Right cardiac atrium (tissue), 5 donors: Measurements from ENCODE around the gene CCL1. TPM values are rescaled to one million over a fixed set of nuclear protein-coding genes. Genes with fewer than 3 reads are reported as not detected.
A peak's percentile ranks its signal among the peaks of the same experiment; 100 is the strongest.

Experiments used
- ATAC-seq, 2 donors: fragments of 200-7000 bp; cut with Tn5 transposase; one replicate each; pipeline versions ENCODE4 v1.8.0 to v1.9.1; 2020; ENCODE audit warnings: moderate library complexity in 2 of 2, mild to moderate bottlenecking in 1 of 2
- DNase-seq, 3 donors: peaks; one replicate each; pipeline ENCODE4 v3.0.0-alpha.2; 2020
- H3K27ac ChIP-seq: one replicate; pipeline ENCODE4 v1.5.1; 2013; ENCODE audit warnings: mild to moderate bottlenecking, low read length, control low read depth, moderate library complexity
- H3K27me3 ChIP-seq: one replicate; pipeline ENCODE4 v1.6.1; 2013; ENCODE audit not compliant: control insufficient read depth, insufficient read depth
- H3K4me1 ChIP-seq: one replicate; pipeline ENCODE4 v1.6.1; 2013; ENCODE audit warnings: low read length; ENCODE audit not compliant: control insufficient read depth, insufficient read depth
- H3K4me3 ChIP-seq: one replicate; pipeline ENCODE4 v1.5.1; 2013; ENCODE audit warnings: low read length, control low read depth
- H3K9me3 ChIP-seq: one replicate; pipeline ENCODE4 v1.6.1; 2013; ENCODE audit warnings: low read length; ENCODE audit not compliant: control insufficient read depth
- WGBS: extraction: QIAGEN DNeasy Blood & Tissue Kit; methylation state at CpG from one replicate; pipeline ENCODE4 v1.1.7; 2013; 5-methylcytosine and 5-hydroxymethylcytosine counted together
- intact Hi-C, 4 donors: fragments of 100-400 bp; cut with DNase I; formaldehyde crosslinking; loops; one replicate each; pipeline versions ENCODE4 v1.11.0 to v1.14.0; 2022 to 2023
- polyA plus RNA-seq: library from polyadenylated mRNA; stranded (reverse); fragments of 200-250 nt; gene quantifications from one replicate; pipeline ENCODE4 v1.2.3, GENCODE V29; 2013
- total RNA-seq, 4 donors: library from RNA; stranded (reverse); fragmentation: NEBNext Ultra II Directional; extraction: Animal tissue kit (Norgen Biotek cat#: 25700); gene quantifications; one replicate each; pipeline ENCODE4 v1.2.1, GENCODE V29; 2021
- donor health status: healthy with polysubstance abuse.
- donor health status: DM: no; HTN: yes; CAD: no.
- donor health status: DM: no; HTN: no; CAD: no.
- donor health status: DM: no; HTN: yes; CAD: no; lungs with severe emphysema.
- donor health status: DM: yes; HTN: yes; CAD: no.

CCL1 gene
- total and polyA plus RNA-seq, 5 donors = not detected

DNA sequence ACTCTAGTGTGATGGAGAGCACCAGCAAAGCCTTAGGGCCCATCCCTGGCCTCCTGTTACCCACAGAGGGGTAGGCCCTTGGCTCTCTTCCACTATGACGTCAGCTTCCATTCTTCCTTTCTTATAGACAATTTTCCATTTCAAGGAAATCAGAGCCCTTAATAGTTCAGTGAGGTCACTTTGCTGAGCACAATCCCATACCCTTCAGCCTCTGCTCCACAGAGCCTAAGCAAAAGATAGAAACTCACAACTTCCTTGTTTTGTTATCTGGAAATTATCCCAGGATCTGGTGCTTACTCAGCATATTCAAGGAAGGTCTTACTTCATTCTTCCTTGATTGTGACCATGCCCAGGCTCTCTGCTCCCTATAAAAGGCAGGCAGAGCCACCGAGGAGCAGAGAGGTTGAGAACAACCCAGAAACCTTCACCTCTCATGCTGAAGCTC lies 44.0 kb downstream of the CCL1 start, which contains the start of gene CCL8:
Gene CCL8, plus strand, starts transcription at position 397 of the 445 bp plus-strand sequence. CDS start 67 bp downstream, outside the sequence.
- no peaks in the 10 kb centered on the region for H3K27me3 ChIP-seq
- H3K4me1 ChIP-seq = peaks cover 6% of the 10 kb centered on the region
- intact Hi-C loops = no loop called here
- H3K27ac ChIP-seq = peak within 1 kb of the TSS; percentile 41
- peak in 1 of 2 donors; percentile 49 for ATAC-seq
- 37% methylated on average over 2 of the region's 2 CpGs for WGBS
- no peaks in the 10 kb centered on the region for H3K9me3 ChIP-seq
- no peak within 1 kb of the TSS for H3K4me3 ChIP-seq
- DNase-seq = no peak

DNA sequence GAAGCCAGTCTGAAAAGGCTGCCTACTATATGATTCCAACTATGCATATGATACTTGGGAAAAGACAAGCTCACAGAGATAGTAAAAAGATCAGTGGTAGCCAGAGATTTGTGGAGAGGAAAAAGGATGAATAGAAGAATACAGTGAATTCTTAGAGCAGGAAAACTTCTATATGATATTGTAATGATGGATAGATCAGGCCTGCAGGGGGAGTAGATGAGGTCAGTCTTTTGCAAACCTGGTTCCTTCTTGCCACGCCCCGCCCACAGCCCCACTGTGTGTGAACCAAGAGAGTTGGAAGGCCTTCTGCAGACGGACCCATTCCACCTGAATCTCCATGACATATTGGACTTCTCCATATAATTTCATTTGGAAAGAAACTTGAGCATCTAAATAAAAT lies 44.6 kb downstream of the CCL1 start:
- ATAC-seq = no peak
- Histone ChIP-seq H3K27me3 (no peaks in the 10 kb centered on the region), H3K9me3 (no peaks in the 10 kb centered on the region), H3K4me1 (peaks cover 6% of the 10 kb centered on the region), H3K4me3 (no peak overlapping the region), H3K27ac (no peak overlapping the region)
- WGBS = 83% methylated on average over 3 of the region's 3 CpGs
- peak; percentile 25 to 58 (median 54) for DNase-seq
- intact Hi-C loops = no loop called here

DNA sequence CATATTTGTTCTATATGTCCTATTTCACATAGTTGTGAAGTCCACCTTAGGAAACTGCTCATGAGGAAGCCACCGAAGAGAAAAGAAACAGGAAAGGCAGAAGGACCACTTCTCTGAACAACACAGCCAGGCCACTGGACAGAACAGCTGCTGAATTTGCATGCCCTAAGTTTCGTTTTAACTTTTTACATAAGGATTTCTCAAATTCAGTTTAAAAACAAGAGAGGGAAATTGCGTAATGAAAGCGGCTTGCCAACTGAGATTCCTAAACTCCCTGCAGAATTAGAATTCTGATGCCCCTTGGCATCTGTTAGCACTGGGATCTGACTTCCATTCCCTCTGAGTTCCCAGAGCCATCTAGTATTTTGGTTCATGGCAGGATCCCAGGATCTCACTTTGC lies 48.8 kb downstream of the CCL1 start:
- H3K4me1 ChIP-seq = peaks cover under 1% of the 10 kb centered on the region
- 33% methylated on average over 4 of the region's 4 CpGs for WGBS
- intact Hi-C loops = no loop called here
- ATAC-seq (peak; percentile 73 to 84), DNase-seq (peak in 1 of 3 donors; percentile 67)
- H3K27ac ChIP-seq = peak overlapping the region; percentile 66
- H3K27me3 ChIP-seq = no peaks in the 10 kb centered on the region
- no peak overlapping the region for H3K4me3 ChIP-seq
- no peaks in the 10 kb centered on the region for H3K9me3 ChIP-seq

DNA sequence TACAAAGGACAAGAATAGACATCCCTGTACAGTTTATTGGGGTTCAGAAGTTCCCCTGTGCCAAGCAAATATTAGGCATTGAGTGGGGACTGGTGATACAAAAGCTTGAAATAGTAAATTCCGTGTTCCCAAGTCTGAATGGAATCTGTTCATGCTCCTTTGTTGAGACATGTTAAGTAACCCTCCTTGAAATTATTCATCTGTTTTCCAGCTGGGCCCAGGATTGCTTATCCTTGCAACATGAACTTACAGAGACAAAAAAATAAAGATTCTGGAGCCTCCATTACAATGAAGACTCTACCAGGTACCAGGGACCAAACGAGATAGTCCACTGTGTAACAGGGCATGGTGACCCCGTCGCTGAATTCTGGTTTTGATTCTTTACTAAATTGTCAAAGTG lies 49.9 kb downstream of the CCL1 start:
- Histone ChIP-seq H3K4me3 (no peak overlapping the region), H3K27me3 (no peaks in the 10 kb centered on the region), H3K27ac (no peak overlapping the region), H3K4me1 (no peaks in the 10 kb centered on the region), H3K9me3 (no peaks in the 10 kb centered on the region)
- DNase-seq = no peak
- WGBS = 88% methylated on average over 4 of the region's 4 CpGs
- intact Hi-C loops = no loop called here
- peak in 1 of 2 donors; percentile 62 for ATAC-seq

DNA sequence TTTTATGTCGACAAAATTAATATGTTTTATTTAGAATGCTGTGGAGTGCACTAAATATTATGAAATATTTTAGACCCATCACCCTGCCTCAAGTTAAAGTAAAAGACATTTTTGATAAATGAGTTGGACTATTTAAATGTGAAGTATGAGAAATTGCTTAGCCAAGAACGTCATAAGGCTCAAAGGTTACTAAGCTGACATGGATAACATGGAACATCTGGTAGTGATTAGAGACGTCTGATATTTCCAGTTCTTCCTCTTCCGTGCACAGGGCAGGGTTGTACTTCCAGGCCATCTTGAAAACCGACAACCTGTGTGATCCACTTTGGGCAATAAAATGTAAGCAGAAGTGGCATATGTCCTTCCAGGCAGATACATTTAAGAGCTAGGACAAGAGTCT lies 51.0 kb downstream of the CCL1 start:
- DNase-seq (no peak), ATAC-seq (peak; percentile 75 to 85)
- Histone ChIP-seq H3K9me3 (no peaks in the 10 kb centered on the region), H3K27me3 (no peaks in the 10 kb centered on the region), H3K4me3 (no peak overlapping the region), H3K4me1 (peaks cover 2% of the 10 kb centered on the region), H3K27ac (peak overlapping the region; percentile 14)
- WGBS = 37% methylated on average over 5 of the region's 5 CpGs
- intact Hi-C loops = no loop called here

DNA sequence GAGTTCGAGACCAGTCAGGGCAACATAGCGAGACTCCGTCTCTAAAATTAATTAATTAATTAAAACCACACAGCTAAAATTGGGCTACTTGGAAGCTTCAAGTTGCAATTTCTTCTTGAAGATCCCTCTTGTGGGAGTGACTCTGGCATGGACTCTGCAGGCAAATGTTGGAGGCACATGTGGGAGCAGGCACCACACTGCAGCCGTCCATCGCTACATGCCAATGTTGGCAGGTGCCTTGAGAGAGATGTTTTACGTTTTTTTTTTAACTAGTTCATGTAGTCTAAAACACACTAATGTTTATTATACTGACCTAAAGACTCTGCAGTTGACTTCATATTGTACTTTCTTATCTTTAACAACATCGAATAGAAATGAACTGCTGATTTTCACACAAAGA lies 51.7 kb downstream of the CCL1 start:
- Histone ChIP-seq H3K27ac (no peak overlapping the region), H3K4me1 (peaks cover 2% of the 10 kb centered on the region), H3K4me3 (no peak overlapping the region), H3K9me3 (no peaks in the 10 kb centered on the region), H3K27me3 (no peaks in the 10 kb centered on the region)
- no peak for DNase-seq
- no peak for ATAC-seq
- intact Hi-C loops = no loop called here
- WGBS = 83% methylated on average over 7 of the region's 7 CpGs

Other genes with a start within 250 kb of the CCL1 start
- 100 to 1,000 TPM in 1 of 4 donors, 10 to 100 TPM in 3; 24.7 to 211 (median 51.7) TPM for gene CCL2, start 107.9 kb downstream of the CCL1 start, total RNA-seq
- gene CCL2, start 107.9 kb downstream of the CCL1 start, polyA plus RNA-seq = 93.8 TPM
- not detected for gene CCL7, start 93.0 kb downstream of the CCL1 start, total RNA-seq
- gene CCL7, start 93.0 kb downstream of the CCL1 start, polyA plus RNA-seq = not detected
- 1 to 10 TPM in 1 of 4 donors, under 1 TPM in 3; 0.21 to 5.5 (median 0.82) TPM for gene CCL11, start 77.5 kb downstream of the CCL1 start, total RNA-seq
- gene CCL11, start 77.5 kb downstream of the CCL1 start, polyA plus RNA-seq = 0.36 TPM
- under 1 TPM in 3 of 4 donors, not detected in 1; 0.17 to 0.84 (median 0.24) TPM for gene CCL8, start 43.8 kb downstream of the CCL1 start, total RNA-seq
- 0.34 TPM for gene CCL8, start 43.8 kb downstream of the CCL1 start, polyA plus RNA-seq
- gene CCL13, start 6.8 kb downstream of the CCL1 start, total RNA-seq = 1 to 10 TPM in 2 of 4 donors, under 1 TPM in 2; 0.40 to 4.3 (median 0.84) TPM
- gene CCL13, start 6.8 kb downstream of the CCL1 start, polyA plus RNA-seq = 2.0 TPM
- under 1 TPM; 0.06 to 0.35 (median 0.16) TPM for gene TMEM132E, start 216.3 kb upstream of the CCL1 start, total RNA-seq
- 0.16 TPM for gene TMEM132E, start 216.3 kb upstream of the CCL1 start, polyA plus RNA-seq